Adrenal gland (tissue), 5 donors: ENCODE data around the gene PRDM11.

ENCODE experiments used
- POLR2A ChIP-seq, 2 donors: fragments of 450-650 bp; IDR thresholded peaks; one replicate each; pipeline ENCODE4 v1.6.1; 2017; ENCODE audit warnings: antibody characterized with exemption in 2 of 2, mild to moderate bottlenecking in 2 of 2, moderate library complexity in 1 of 2
- TF ChIP-seq, protein P1 (sequence below), 6 experiments: fragments of 450-650 bp in 4 of 6; fragments of 200-600 bp in 2 of 6; sonication (generic) in 1 of 6; IDR thresholded peaks; 1 replicate in 5 of 6; 2 replicates in 1 of 6; pipeline versions ENCODE4 v1.5.1 to v1.8.0; 2016 to 2021; ENCODE audit warnings: antibody characterized with exemption in 6 of 6, mild to moderate bottlenecking in 2 of 6, moderate library complexity in 1 of 6
- donor health status: DM: no; HTN: no; CAD: no.

GRCh38 chr11:45105984-45106375 lies 40.5 kb upstream of the PRDM11 start:
- TF ChIP-seq, protein P1, sequence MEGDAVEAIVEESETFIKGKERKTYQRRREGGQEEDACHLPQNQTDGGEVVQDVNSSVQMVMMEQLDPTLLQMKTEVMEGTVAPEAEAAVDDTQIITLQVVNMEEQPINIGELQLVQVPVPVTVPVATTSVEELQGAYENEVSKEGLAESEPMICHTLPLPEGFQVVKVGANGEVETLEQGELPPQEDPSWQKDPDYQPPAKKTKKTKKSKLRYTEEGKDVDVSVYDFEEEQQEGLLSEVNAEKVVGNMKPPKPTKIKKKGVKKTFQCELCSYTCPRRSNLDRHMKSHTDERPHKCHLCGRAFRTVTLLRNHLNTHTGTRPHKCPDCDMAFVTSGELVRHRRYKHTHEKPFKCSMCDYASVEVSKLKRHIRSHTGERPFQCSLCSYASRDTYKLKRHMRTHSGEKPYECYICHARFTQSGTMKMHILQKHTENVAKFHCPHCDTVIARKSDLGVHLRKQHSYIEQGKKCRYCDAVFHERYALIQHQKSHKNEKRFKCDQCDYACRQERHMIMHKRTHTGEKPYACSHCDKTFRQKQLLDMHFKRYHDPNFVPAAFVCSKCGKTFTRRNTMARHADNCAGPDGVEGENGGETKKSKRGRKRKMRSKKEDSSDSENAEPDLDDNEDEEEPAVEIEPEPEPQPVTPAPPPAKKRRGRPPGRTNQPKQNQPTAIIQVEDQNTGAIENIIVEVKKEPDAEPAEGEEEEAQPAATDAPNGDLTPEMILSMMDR (IDR thresholded peaks at IDR 0.05) = no peak
- TF ChIP-seq POLR2A (IDR thresholded peaks at IDR 0.05) = no peak
